ENCODE data around the gene NCAPH2. TPM values are rescaled to one million over a fixed set of nuclear protein-coding genes. Genes with fewer than 3 reads are reported as not detected.

Gene NCAPH2
- total and polyA plus RNA-seq, 2 of the 13 experiments (the other 11 are each of a cell fraction or from before 2014, with no cell fraction given) = 28.1 to 64.4 TPM

DNA sequence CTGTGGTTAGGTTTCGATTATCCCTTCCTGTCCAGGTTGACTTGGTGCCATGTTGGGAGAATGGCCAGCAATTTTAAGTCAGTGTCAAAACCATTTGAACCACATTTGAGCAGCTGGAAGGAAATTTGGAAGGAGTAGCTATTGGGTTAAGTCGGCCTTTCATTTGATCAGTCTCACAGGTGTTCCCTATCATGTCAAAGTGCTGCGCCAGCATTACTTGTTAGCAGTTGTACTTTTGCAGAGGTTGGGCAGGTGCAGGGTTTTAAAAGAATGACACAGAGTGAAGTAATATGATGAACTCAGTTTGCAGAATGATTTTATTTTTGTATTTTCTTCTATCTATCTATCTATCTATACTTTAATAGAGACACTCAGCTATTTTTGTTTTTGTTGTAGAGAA, 28.2 kb downstream of the NCAPH2 start:
- TF ChIP-seq RFX3 (CRISPR knock-in tag; IDR thresholded peaks at IDR 0.05) = no peak
- TF ChIP-seq, protein P1, sequence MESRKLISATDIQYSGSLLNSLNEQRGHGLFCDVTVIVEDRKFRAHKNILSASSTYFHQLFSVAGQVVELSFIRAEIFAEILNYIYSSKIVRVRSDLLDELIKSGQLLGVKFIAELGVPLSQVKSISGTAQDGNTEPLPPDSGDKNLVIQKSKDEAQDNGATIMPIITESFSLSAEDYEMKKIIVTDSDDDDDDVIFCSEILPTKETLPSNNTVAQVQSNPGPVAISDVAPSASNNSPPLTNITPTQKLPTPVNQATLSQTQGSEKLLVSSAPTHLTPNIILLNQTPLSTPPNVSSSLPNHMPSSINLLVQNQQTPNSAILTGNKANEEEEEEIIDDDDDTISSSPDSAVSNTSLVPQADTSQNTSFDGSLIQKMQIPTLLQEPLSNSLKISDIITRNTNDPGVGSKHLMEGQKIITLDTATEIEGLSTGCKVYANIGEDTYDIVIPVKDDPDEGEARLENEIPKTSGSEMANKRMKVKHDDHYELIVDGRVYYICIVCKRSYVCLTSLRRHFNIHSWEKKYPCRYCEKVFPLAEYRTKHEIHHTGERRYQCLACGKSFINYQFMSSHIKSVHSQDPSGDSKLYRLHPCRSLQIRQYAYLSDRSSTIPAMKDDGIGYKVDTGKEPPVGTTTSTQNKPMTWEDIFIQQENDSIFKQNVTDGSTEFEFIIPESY (CRISPR knock-in tag; IDR thresholded peaks at IDR 0.05) = no peak
- in situ Hi-C loops (cut with HindIII; ENCODE audit: extremely low pct_ligation_motif_present, low pct_unique_long_range_greater_than_20kb) (no loop called here), intact Hi-C loops (cut with micrococcal nuclease; ENCODE audit: unreplicated experiment) (no loop called here)
- WGBS (ENCODE audit: low lambda C conversion rate) = 80% methylated on average over 3 of the region's 3 CpGs
- BruUV-seq (replicated peaks) = no TSS peak
- POLR2A ChIA-PET = interaction anchor here (5.9 kb wide), 1 partner anchor 10 kb away, joined by 34 read pairs; the partner anchor contains the start of gene KLHDC7B
- CTCF ChIA-PET (ENCODE audit: low intra/inter-chr PET ratio, low total read pairs) = no interaction called here
- Histone ChIP-seq H3K79me2 (ENCODE audit: insufficient read depth, low read length) (no peaks in the 10 kb centered on the region), H3K27ac (ENCODE audit: extremely low read length, insufficient read depth, low read length) (no peak overlapping the region), H3K4me2 (ENCODE audit: low read depth, low read length) (no peak overlapping the region), H2AFZ (ENCODE audit: low read length) (no peak overlapping the region), H3K9me3 (ENCODE audit: low read length) (no peaks in the 10 kb centered on the region), H3K9ac (ENCODE audit: insufficient read depth, low read depth, low read length) (no peak overlapping the region), H3K4me3 (replicated peaks in 1 of 3; ENCODE audit: insufficient read depth in 1 of 3, low read depth in 2 of 3, low read length in 3 of 3) (no peak overlapping the region), H3K4me1 (ENCODE audit: insufficient read depth, low read length) (peaks cover 47% of the 10 kb centered on the region), H3K36me3 (replicated peaks in 1 of 2; ENCODE audit: control insufficient read depth in 1 of 2, insufficient read depth in 2 of 2, low read length in 2 of 2) (no peaks in the 10 kb centered on the region), H4K20me1 (ENCODE audit: insufficient read depth, low read length) (no peaks in the 10 kb centered on the region), H3K27me3 (ENCODE audit: control insufficient read depth in 1 of 2, insufficient read depth in 2 of 2, low read length in 2 of 2) (peaks cover 0 to 6% of the 10 kb centered on the region in 2 experiments; a peak in 1 of 5 replicates)
- FAIRE-seq (no peak), DNase-seq (ENCODE audit: low spot score) (no peak), ATAC-seq (no peak)

DNA sequence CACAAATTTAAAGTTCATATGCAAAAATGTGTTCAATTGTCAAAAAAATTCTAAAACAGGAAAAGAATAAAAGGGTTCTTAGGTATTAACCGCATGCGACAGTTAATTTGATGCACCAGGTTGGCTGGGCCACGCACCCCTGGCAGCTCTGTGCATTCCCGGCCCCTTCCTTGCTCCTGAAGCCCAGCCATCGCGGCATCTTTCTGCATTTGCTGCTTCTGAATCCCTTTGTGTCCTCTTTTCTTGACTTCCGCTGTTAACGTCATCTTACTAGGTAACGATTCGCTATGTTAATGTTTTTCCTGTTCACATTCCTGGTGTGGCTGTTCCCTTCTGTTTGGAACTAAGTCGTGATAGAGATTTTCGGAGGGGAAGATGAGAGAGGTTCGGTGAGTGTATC, 29.7 kb downstream of the NCAPH2 start:
- no peak overlapping the region for H3K4me2 ChIP-seq (ENCODE audit: low read depth, low read length)
- BruUV-seq (replicated peaks) = no TSS peak
- no peak overlapping the region for H3K4me3 ChIP-seq (replicated peaks in 1 of 3; ENCODE audit: insufficient read depth in 1 of 3, low read depth in 2 of 3, low read length in 3 of 3)
- TF ChIP-seq ZNF292 (CRISPR knock-in tag; IDR thresholded peaks at IDR 0.05; ENCODE audit: borderline replicate concordance, low read depth) (no peak), TBX2 (CRISPR knock-in tag; IDR thresholded peaks at IDR 0.05; ENCODE audit: borderline replicate concordance) (no peak), FOSL1 (CRISPR knock-in tag; IDR thresholded peaks at IDR 0.05; ENCODE audit: borderline replicate concordance) (no peak), NR2F2 (IDR thresholded peaks at IDR 0.05; ENCODE audit: borderline replicate concordance, low read depth) (no peak), ZFP41 (CRISPR knock-in tag; IDR thresholded peaks at IDR 0.05; ENCODE audit: borderline replicate concordance) (no peak), NFATC3 (CRISPR knock-in tag; IDR thresholded peaks at IDR 0.05) (no peak), EEA1 (CRISPR knock-in tag; IDR thresholded peaks at IDR 0.05; ENCODE audit: borderline replicate concordance) (no peak)
- TF ChIP-seq, protein P2, sequence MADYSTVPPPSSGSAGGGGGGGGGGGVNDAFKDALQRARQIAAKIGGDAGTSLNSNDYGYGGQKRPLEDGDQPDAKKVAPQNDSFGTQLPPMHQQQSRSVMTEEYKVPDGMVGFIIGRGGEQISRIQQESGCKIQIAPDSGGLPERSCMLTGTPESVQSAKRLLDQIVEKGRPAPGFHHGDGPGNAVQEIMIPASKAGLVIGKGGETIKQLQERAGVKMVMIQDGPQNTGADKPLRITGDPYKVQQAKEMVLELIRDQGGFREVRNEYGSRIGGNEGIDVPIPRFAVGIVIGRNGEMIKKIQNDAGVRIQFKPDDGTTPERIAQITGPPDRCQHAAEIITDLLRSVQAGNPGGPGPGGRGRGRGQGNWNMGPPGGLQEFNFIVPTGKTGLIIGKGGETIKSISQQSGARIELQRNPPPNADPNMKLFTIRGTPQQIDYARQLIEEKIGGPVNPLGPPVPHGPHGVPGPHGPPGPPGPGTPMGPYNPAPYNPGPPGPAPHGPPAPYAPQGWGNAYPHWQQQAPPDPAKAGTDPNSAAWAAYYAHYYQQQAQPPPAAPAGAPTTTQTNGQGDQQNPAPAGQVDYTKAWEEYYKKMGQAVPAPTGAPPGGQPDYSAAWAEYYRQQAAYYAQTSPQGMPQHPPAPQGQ (CRISPR knock-in tag; IDR thresholded peaks at IDR 0.05; ENCODE audit: borderline replicate concordance) = no peak
- peaks cover 0 to 6% of the 10 kb centered on the region in 2 experiments; a peak in 1 of 5 replicates for H3K27me3 ChIP-seq (ENCODE audit: control insufficient read depth in 1 of 2, insufficient read depth in 2 of 2, low read length in 2 of 2)
- ChIA-PET CTCF (ENCODE audit: low intra/inter-chr PET ratio, low total read pairs) (no interaction called here), POLR2A (interaction anchor here (0.7 kb wide), 1 partner anchor 9 kb away, joined by 4 read pairs; the partner anchor contains the start of gene TYMP)
- H4K20me1 ChIP-seq (ENCODE audit: insufficient read depth, low read length) = no peaks in the 10 kb centered on the region
- H3K79me2 ChIP-seq (ENCODE audit: insufficient read depth, low read length) = no peaks in the 10 kb centered on the region
- H3K4me1 ChIP-seq (ENCODE audit: insufficient read depth, low read length) = peaks cover 49% of the 10 kb centered on the region
- no peaks in the 10 kb centered on the region for H3K36me3 ChIP-seq (replicated peaks in 1 of 2; ENCODE audit: control insufficient read depth in 1 of 2, insufficient read depth in 2 of 2, low read length in 2 of 2)
- no peak overlapping the region for H3K27ac ChIP-seq (ENCODE audit: extremely low read length, insufficient read depth, low read length)
- no peaks in the 10 kb centered on the region for H3K9me3 ChIP-seq (ENCODE audit: low read length)
- ATAC-seq = no peak
- WGBS (ENCODE audit: low lambda C conversion rate) = 84% methylated on average over 13 of the region's 13 CpGs
- DNase-seq (ENCODE audit: low spot score) = no peak
- H2AFZ ChIP-seq (ENCODE audit: low read length) = no peak overlapping the region
- H3K9ac ChIP-seq (ENCODE audit: insufficient read depth, low read depth, low read length) = no peak overlapping the region
- in situ Hi-C loops (cut with HindIII; ENCODE audit: extremely low pct_ligation_motif_present, low pct_unique_long_range_greater_than_20kb) = no loop called here
- intact Hi-C loops (cut with micrococcal nuclease; ENCODE audit: unreplicated experiment) = no loop called here
- FAIRE-seq = no peak

Measured in HepG2 (cell line).